NK-92 treated with Interleukin-12 subunit alpha and Interleukin-12 subunit beta, amount 100 ng/mL, for 24 hours (cell line): Measurements from ENCODE around the gene CUTA.

Experiments
- DNase-seq: peaks from one replicate; lab custom pipeline; 2025; lab: John Stamatoyannopoulos, UW

Gene CUTA

GRCh38 chr6:33423777-33424176 lies 5.9 kb upstream of the CUTA start:
- no peak for DNase-seq

- DNase-seq = no peak
Observed at GRCh38 chr6:33421344-33421643, 3.4 kb upstream of the CUTA start.

GRCh38 chr6:33420491-33421343 lies 2.8 kb upstream of the CUTA start:
- no peak for DNase-seq

GRCh38 chr6:33419580-33420490 lies 1.9 kb upstream of the CUTA start, which contains the start of gene SYNGAP1:
Gene SYNGAP1, plus strand, starts transcription at chr6:33420065. Its CDS starts 200 bp downstream, at chr6:33420265.
- no peak for DNase-seq

- DNase-seq = no peak
Observed at GRCh38 chr6:33418690-33419291, 884 bp upstream of the CUTA start.

GRCh38 chr6:33417128-33417902 lies 592 bp downstream of the CUTA start:
- DNase-seq = no peak

GRCh38 chr6:33416386-33417127 lies 1.4 kb downstream of the CUTA start:
- no peak for DNase-seq

- no peak for DNase-seq
Observed at GRCh38 chr6:33415831-33416230, 2.1 kb downstream of the CUTA start.

- DNase-seq = no peak
Observed at GRCh38 chr6:33414592-33415271, 3.2 kb downstream of the CUTA start.

- DNase-seq = no peak
Observed at GRCh38 chr6:33413241-33414120, 4.4 kb downstream of the CUTA start.

GRCh38 chr6:33412140-33413009 lies 5.5 kb downstream of the CUTA start:
- no peak for DNase-seq

- no peak for DNase-seq
Observed at GRCh38 chr6:33411632-33412005, 6.3 kb downstream of the CUTA start.

GRCh38 chr6:33410711-33411631 lies 6.9 kb downstream of the CUTA start, which contains the start of gene PHF1:
Gene PHF1, plus strand, starts transcription at chr6:33411014. Its CDS starts 1,250 bp downstream, at chr6:33412264.
- peak; percentile 92 for DNase-seq

- DNase-seq = peak; percentile 100
Observed at GRCh38 chr6:33410050-33410710, 7.7 kb downstream of the CUTA start.

- DNase-seq = no peak
Observed at GRCh38 chr6:33407132-33407718, 10.7 kb downstream of the CUTA start.

GRCh38 chr6:33406126-33406525 lies 11.8 kb downstream of the CUTA start:
- no peak for DNase-seq
